IPS-20b (cell line): Measurements from ENCODE around the gene COQ2.

Source experiments
- H3K27ac ChIP-seq: one replicate; pipeline ENCODE4 v1.5.1; 2013; ENCODE audit warnings: low read length
- H3K27me3 ChIP-seq: 2 replicates; pipeline ENCODE4 v1.6.1; 2013; ENCODE audit warnings: mild to moderate bottlenecking, low read length, inconsistent platforms; ENCODE audit not compliant: insufficient read depth
- H3K36me3 ChIP-seq: 2 replicates; pipeline ENCODE4 v1.6.1; 2013; ENCODE audit warnings: low read depth, mild to moderate bottlenecking, inconsistent platforms, low read length, moderate library complexity; ENCODE audit not compliant: insufficient read depth
- H3K4me1 ChIP-seq: 2 replicates; pipeline ENCODE4 v1.6.1; 2013; ENCODE audit warnings: mild to moderate bottlenecking, control low read depth, inconsistent platforms, low read length, moderate library complexity; ENCODE audit not compliant: insufficient read depth
- H3K4me3 ChIP-seq: 2 replicates; pipeline ENCODE4 v1.5.1; 2013; ENCODE audit warnings: mild to moderate bottlenecking, low read length, inconsistent platforms
- H3K9ac ChIP-seq: 2 replicates; pipeline ENCODE4 v1.6.1; 2013; ENCODE audit warnings: low read depth, mild to moderate bottlenecking, inconsistent platforms, low read length, moderate library complexity
- H3K9me3 ChIP-seq: 2 replicates; pipeline ENCODE4 v1.6.1; 2013; ENCODE audit warnings: mild to moderate bottlenecking, low read depth, low read length, inconsistent platforms; ENCODE audit not compliant: insufficient read depth

Gene COQ2

GRCh38 chr4:83223781-83224180 is 60.8 kb downstream of the COQ2 start:
- no peak overlapping the region for H3K9ac ChIP-seq
- H3K9me3 ChIP-seq, result no peaks in the 10 kb centered on the region
- H3K36me3 ChIP-seq, result no peaks in the 10 kb centered on the region
- no peak overlapping the region for H3K27ac ChIP-seq
- no peak overlapping the region for H3K4me3 ChIP-seq
- H3K4me1 ChIP-seq, result no peaks in the 10 kb centered on the region
- no peaks in the 10 kb centered on the region for H3K27me3 ChIP-seq

- Histone ChIP-seq H3K4me1 (no peaks in the 10 kb centered on the region), H3K4me3 (no peak overlapping the region), H3K27me3 (no peaks in the 10 kb centered on the region), H3K36me3 (no peaks in the 10 kb centered on the region), H3K9me3 (no peaks in the 10 kb centered on the region), H3K27ac (no peak overlapping the region), H3K9ac (no peak overlapping the region)
These were observed 62.6 kb downstream of the COQ2 start for GRCh38 chr4:83221897-83222441.

DNA sequence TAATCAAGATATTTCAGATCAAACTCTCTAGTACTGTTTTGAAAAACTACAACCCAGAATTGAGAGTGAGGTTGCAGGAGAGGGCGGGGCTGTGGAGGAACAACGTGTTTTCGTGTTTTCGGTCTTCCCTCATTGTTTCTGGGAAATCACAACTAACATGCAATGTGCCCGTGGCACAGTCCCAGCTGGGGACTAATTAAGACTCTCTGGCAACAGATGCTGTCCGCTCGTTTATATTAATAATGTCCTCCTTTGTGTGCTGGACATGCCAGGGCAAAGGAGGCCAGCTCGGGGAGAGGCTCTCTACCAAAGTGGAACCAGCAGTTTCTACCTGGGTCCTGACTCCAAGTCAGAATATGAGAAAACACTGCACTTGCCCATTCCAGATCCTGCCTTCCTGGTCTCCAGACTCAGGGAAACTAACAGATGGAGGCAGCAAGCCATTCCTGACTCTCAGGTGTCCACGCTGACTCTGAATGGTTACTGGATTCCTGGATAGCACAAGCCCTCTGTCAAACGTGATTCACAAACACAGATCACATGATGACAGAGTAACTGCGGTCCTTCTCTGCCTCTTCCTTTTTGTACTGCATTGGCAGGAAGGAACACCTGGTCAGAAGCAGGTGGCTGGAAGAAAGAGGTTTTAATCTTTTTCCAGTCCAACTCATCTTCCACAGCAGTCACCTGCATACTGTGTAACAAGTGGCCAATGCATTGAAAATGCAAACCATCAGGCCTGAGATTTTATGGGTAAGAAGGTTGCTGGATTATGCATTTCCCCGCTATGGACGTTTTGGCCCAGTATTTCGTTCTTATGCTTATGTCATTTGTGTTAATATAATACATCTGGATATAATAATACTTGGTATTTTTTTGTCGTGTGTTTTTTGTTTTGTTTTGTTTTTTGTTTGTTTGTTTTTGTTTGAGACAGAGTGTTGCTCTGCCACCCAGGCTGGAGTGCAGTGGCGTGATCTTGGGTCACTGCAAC is 65.0 kb downstream of the COQ2 start:
- Histone ChIP-seq H3K27ac (no peak overlapping the region), H3K4me1 (no peaks in the 10 kb centered on the region), H3K9me3 (no peaks in the 10 kb centered on the region; the same call in 1 of the 2 replicates), H3K4me3 (no peak overlapping the region), H3K36me3 (no peaks in the 10 kb centered on the region), H3K27me3 (no peaks in the 10 kb centered on the region), H3K9ac (no peak overlapping the region)

DNA sequence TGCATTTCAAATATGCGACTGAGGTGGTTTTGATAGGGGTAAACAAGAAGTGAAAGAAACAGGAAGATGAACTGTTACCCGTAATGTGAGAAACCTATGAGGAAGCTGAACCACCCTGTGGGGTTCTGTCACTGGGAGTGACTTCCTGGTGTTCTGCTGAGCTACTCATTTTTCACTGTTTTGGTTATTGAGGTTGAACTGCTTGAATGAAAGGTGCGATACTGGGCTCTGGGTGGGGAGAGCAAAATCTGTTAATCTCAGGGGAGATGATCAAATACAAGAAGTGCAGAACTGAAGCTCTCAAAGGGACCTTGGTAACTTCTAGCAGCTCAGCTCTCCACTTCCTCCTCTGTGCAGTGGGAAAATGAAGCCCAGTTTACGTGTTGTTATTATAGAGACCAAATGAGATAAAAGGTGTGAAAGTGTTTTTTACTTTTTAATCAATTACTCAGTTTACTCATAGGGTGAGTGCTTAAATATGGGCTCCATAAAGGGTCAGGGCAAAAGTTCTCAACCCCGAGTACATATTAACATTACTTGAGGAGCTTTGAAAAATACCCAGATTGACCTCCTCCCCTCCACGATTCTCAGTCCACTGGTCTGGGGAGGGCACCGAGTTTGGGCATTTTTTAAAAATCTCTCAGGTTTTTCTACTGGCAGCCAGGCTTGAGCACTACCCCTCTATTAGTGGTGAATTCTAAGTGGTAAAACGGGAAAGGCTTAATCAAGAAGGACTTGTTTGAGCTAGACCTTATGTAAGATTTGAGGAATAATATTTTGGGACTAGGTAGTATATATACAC is 66.7 kb downstream of the COQ2 start:
- no peak overlapping the region for H3K4me3 ChIP-seq
- H3K27ac ChIP-seq, result no peak overlapping the region
- H3K36me3 ChIP-seq, result no peaks in the 10 kb centered on the region
- H3K9ac ChIP-seq, result no peak overlapping the region
- no peaks in the 10 kb centered on the region; the same call in 1 of the 2 replicates for H3K9me3 ChIP-seq
- no peaks in the 10 kb centered on the region for H3K27me3 ChIP-seq
- no peaks in the 10 kb centered on the region for H3K4me1 ChIP-seq

- Histone ChIP-seq H3K27ac (no peak overlapping the region), H3K9ac (no peak overlapping the region), H3K9me3 (no peaks in the 10 kb centered on the region; the same call in 1 of the 2 replicates), H3K4me3 (no peak overlapping the region), H3K27me3 (no peaks in the 10 kb centered on the region), H3K4me1 (no peaks in the 10 kb centered on the region), H3K36me3 (no peaks in the 10 kb centered on the region)
These were observed 67.5 kb downstream of the COQ2 start for GRCh38 chr4:83216959-83217683.

- H3K27ac ChIP-seq, result no peak overlapping the region
These were observed 70.5 kb downstream of the COQ2 start for GRCh38 chr4:83214079-83214478.

More at GRCh38 chr4:83214079-83214478, 70.5 kb downstream of the COQ2 start:
- Histone ChIP-seq H3K4me1 (peaks cover 10% of the 10 kb centered on the region; the same call in 1 of the 2 replicates), H3K27me3 (no peaks in the 10 kb centered on the region), H3K9me3 (no peaks in the 10 kb centered on the region; the same call in 1 of the 2 replicates), H3K4me3 (no peak overlapping the region), H3K36me3 (no peaks in the 10 kb centered on the region), H3K9ac (no peak overlapping the region)
